Measurements from ENCODE around the gene PRSS56. TPM values are rescaled to one million over a fixed set of nuclear protein-coding genes. Genes with fewer than 3 reads are reported as not detected.

The PRSS56 gene
- total and polyA plus RNA-seq, 2 of the 8 experiments (the other 6 are each of a cell fraction or from before 2014, with no cell fraction given) = 0.03 TPM; not detected in 1

DNA sequence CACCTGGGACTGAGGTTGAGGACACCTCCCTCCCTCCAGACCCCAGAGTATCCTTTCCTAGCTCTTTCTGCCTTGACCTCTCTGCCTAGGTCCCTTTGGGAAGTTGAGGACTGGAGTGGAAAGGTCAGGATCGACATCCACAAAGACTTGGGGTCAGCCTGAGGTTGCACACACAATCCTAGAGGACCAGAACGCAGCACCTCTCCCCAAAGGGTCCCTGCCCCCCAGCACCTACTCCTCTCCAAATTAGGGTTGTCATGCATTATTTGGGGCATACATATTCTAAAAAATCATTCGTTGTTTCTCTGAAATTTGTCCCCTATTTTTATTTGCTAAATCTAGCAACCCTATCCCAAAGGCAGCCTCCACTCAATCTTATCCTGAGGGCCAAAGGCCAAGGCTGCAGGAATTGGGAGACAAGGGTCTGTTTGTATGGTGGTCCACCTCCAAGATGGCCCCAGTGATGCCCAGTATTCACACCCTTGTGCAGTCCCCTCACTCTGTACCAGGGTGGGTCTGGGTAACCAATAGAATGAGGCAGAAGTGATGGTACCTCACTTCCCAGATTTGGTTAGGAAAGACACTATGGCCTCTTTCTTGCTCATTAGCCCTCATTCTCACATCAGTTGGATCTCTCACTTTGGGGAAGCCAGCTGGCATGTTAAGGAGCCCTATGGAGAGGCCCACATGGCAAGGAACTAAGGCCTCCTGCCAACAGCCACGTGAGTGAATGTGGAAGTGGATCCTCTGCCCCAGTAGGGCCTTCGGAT lies 15.8 kb downstream of the PRSS56 start:
- TF ChIP-seq RNF2 (IDR thresholded peaks at IDR 0.05; ENCODE audit: borderline replicate concordance, low read depth, low read length, missing control alignments, poor library complexity, severe bottlenecking) = no peak
- TF ChIP-seq TCF12 (IDR thresholded peaks at IDR 0.05; ENCODE audit: low read depth, low read length) = no peak
- no peak for TF ChIP-seq HDAC2 (IDR thresholded peaks at IDR 0.05; ENCODE audit: borderline replicate concordance in 1 of 2, low read depth in 2 of 2, low read length in 2 of 2)
- H3K4me3 ChIP-seq (ENCODE audit: extremely low read depth in 1 of 4, insufficient read depth in 2 of 4, low read depth in 3 of 4, low read length in 4 of 4) = no peak overlapping the region
- no peaks in the 10 kb centered on the region for H3K79me2 ChIP-seq (ENCODE audit: control insufficient read depth in 1 of 2, insufficient read depth in 2 of 2, low read length in 2 of 2)
- H2BK15ac ChIP-seq (ENCODE audit: low read length) = no peak overlapping the region
- H2BK12ac ChIP-seq (ENCODE audit: low read depth, low read length) = no peak overlapping the region
- no peak overlapping the region for H3K56ac ChIP-seq (replicated peaks; ENCODE audit: insufficient read length, low read depth, low read length)
- ChIA-PET POLR2A (ENCODE audit: partially characterized antibody) (interaction anchor here (1.3 to 1.9 kb wide), 2 partner anchors 10 to 12 kb away, joined by 4 to 5 read pairs; partner anchors contain the start of gene CHRND), CTCF (ENCODE audit: partially characterized antibody) (interaction anchor here (0.6 to 5.5 kb wide), 5 partner anchors 9 to 64 kb away, joined by 3 to 29 read pairs (median 21); partner anchors contain the start of genes CHRND and PRSS56)
- no peak for FAIRE-seq
- H3K4me1 ChIP-seq (replicated peaks in 1 of 4; ENCODE audit: control insufficient read depth in 3 of 4, insufficient read depth in 4 of 4, low read length in 3 of 4) = peaks cover 0 to 18% (median 11%) of the 10 kb centered on the region in 4 experiments; a peak in 6 of 7 replicates
- no peaks in the 10 kb centered on the region for H4K20me1 ChIP-seq (replicated peaks in 1 of 2; ENCODE audit: control insufficient read depth in 1 of 2, insufficient read depth in 2 of 2, low read length in 2 of 2)
- 92% methylated on average over 5 of the region's 5 CpGs; no CpG with 5 or more reads in 1 of the 2 experiments for WGBS, 2 experiments (ENCODE audit: extremely low coverage in 1 of 2, insufficient coverage in 1 of 2, insufficient read length in 1 of 2, insufficient replicate concordance in 2 of 2, low coverage in 1 of 2, low lambda C conversion rate in 2 of 2, missing lambda C conversion rate in 1 of 2)
- no peak overlapping the region for H2AK5ac ChIP-seq (ENCODE audit: low read depth, low read length)
- H3K18ac ChIP-seq (ENCODE audit: extremely low read depth, low read length) = no peak overlapping the region
- H4K5ac ChIP-seq (ENCODE audit: insufficient read length, low read depth, low read length) = no peak overlapping the region
- H2BK5ac ChIP-seq (ENCODE audit: low read depth, low read length) = no peak overlapping the region
- H3K9me3 ChIP-seq (ENCODE audit: insufficient read depth in 2 of 2, low read depth in 1 of 2, low read length in 1 of 2) = 0 out of 4 replicates have a peak, but pooled peaks cover 0 to 5% of the 10 kb centered on the region in 2 experiments
- H3K23ac ChIP-seq (ENCODE audit: insufficient read length) = no peak overlapping the region
- H3K4ac ChIP-seq (replicated peaks; ENCODE audit: insufficient read length, low read depth, low read length) = no peak overlapping the region
- H3K9ac ChIP-seq (replicated peaks in 1 of 4; ENCODE audit: extremely low read depth in 1 of 4, low read depth in 3 of 4, low read length in 3 of 4) = no peak overlapping the region
- no peaks in the 10 kb centered on the region for H3K27me3 ChIP-seq (replicated peaks in 1 of 4; ENCODE audit: control insufficient read depth in 3 of 4, extremely low read depth in 1 of 4, insufficient read depth in 3 of 4, low read length in 3 of 4)
- no peak overlapping the region for H2AFZ ChIP-seq (ENCODE audit: low read length)
- H2BK120ac ChIP-seq (replicated peaks; ENCODE audit: low read depth, low read length) = no peak overlapping the region
- H3K23me2 ChIP-seq (ENCODE audit: low read depth, low read length) = 0 out of 2 replicates have a peak, but pooled peaks cover 1% of the 10 kb centered on the region
- no peaks in the 10 kb centered on the region for H3K36me3 ChIP-seq (ENCODE audit: control insufficient read depth in 2 of 4, insufficient read depth in 4 of 4, low read length in 3 of 4)
- DNase-seq (ENCODE audit: low read depth in 1 of 2, low spot score in 2 of 2) = no peak
- H3K4me2 ChIP-seq (ENCODE audit: insufficient read depth in 1 of 2, low read depth in 2 of 2, low read length in 2 of 2) = no peak overlapping the region
- no peaks in the 10 kb centered on the region for H3K79me1 ChIP-seq (ENCODE audit: low read depth, low read length)
- H3K14ac ChIP-seq (ENCODE audit: insufficient read length) = no peak overlapping the region
- H4K91ac ChIP-seq (replicated peaks; ENCODE audit: insufficient read length, low read length) = no peak overlapping the region
- no peak overlapping the region for H4K8ac ChIP-seq (ENCODE audit: extremely low read depth, insufficient read depth, low read length)
- no peak overlapping the region for H2BK20ac ChIP-seq (ENCODE audit: low read length)
- no peak overlapping the region for H3K27ac ChIP-seq (ENCODE audit: low read depth, low read length)

All from H1 (cell line).